HCT116 (cell line): Measurements from ENCODE around the gene FEV. TPM values are rescaled to one million over a fixed set of nuclear protein-coding genes. Genes with fewer than 3 reads are reported as not detected.

ENCODE experiments used
- ATAC-seq: fragments of 200-7000 bp; cut with Tn5 transposase; 2 replicates; pipeline ENCODE4 v1.9.1; 2020; ENCODE audit warnings: mild to moderate bottlenecking, moderate library complexity
- BruUV-seq: library from RNA; stranded (reverse); fragments of 400-500 nt; replicated peaks from 2 replicates; lab custom pipeline; 2021; lab: Mats Ljungman, UMichigan
- CTCF ChIA-PET: fragments of 300-600 bp; sonication (Branson Sonifier 250); formaldehyde crosslinking; loops from one replicate; lab custom pipeline; 2021; ENCODE audit warnings: antibody characterized with exemption; lab: Charles Lee
- POLR2A ChIA-PET: fragments of 300-600, 350-600 bp; sonication (Branson Sonifier 250); formaldehyde crosslinking; loops from one replicate; lab custom pipeline; 2021; ENCODE audit warnings: antibody characterized with exemption; lab: Charles Lee
- RAD21 ChIA-PET, 2 experiments: fragments of 300-600 bp; sonication (Branson Sonifier 250); formaldehyde crosslinking; loops; one replicate each; lab custom pipeline; 2023; ENCODE audit warnings: low total read pairs in 2 of 2; ENCODE audit not compliant: uncharacterized antibody in 2 of 2, unreplicated experiment in 2 of 2, low non-redundant PET in 1 of 2; lab: Charles Lee
- DNase-seq: peaks from one replicate; pipeline ENCODE4 v3.0.0-alpha.2; 2010; ENCODE audit warnings: low read depth, low spot score
- H2AFZ ChIP-seq: fragments of 200-600 bp; shearing (Covaris generic), sonication (generic); 2 replicates; pipeline ENCODE4 v1.6.1; 2017; ENCODE audit warnings: low read depth, mixed run types, mixed read lengths, antibody characterized with exemption, low read length; ENCODE audit not compliant: poor library complexity, severe bottlenecking
- H3K27ac ChIP-seq: 2 replicates; pipeline ENCODE4 v1.5.1; 2012; ENCODE audit warnings: low read depth, low read length
- H3K27me3 ChIP-seq: fragments of 200-600 bp; sonication (generic); 2 replicates; pipeline ENCODE4 v1.6.1; 2016; ENCODE audit warnings: mixed run types, low read length, mixed read lengths; ENCODE audit not compliant: insufficient read depth
- H3K36me3 ChIP-seq, 2 experiments: fragments of 200-500 bp in 1 of 2; fragments of 200-600 bp in 1 of 2; sonication (Bioruptor generic) in 1 of 2; sonication (generic) in 1 of 2; 2 replicates each; pipeline versions ENCODE4 v1.5.1 to v1.6.1; 2014 to 2016; ENCODE audit warnings: low read length in 2 of 2, inconsistent platforms in 1 of 2, mixed read lengths in 1 of 2, mixed run types in 1 of 2; ENCODE audit not compliant: insufficient read depth in 2 of 2, control insufficient read depth in 1 of 2
- H3K4me1 ChIP-seq, 2 experiments: fragments of 200-600 bp in 1 of 2; sonication (generic) in 1 of 2; 2 replicates each; pipeline versions ENCODE4 v1.5.1 to v1.6.1; 2012 to 2017; ENCODE audit warnings: low read length in 2 of 2, inconsistent platforms in 1 of 2, mild to moderate bottlenecking in 1 of 2, mixed read lengths in 1 of 2, mixed run types in 1 of 2, moderate library complexity in 1 of 2; ENCODE audit not compliant: insufficient read depth in 2 of 2, control insufficient read depth in 1 of 2
- H3K4me2 ChIP-seq: fragments of 200-600 bp; sonication (generic); 2 replicates; pipeline ENCODE4 v1.6.1; 2017; ENCODE audit warnings: mixed run types, low read length, mixed read lengths
- H3K4me3 ChIP-seq, 2 experiments: fragments of 200-600 bp in 1 of 2; sonication (generic) in 1 of 2; replicated peaks in 1 of 2; 2 replicates each; pipeline ENCODE4 v1.5.1; 2011 to 2016; ENCODE audit warnings: low read length in 2 of 2, control low read depth in 1 of 2, low read depth in 1 of 2, mild to moderate bottlenecking in 1 of 2, mixed read lengths in 1 of 2, mixed run types in 1 of 2
- H3K79me2 ChIP-seq: fragments of 200-600 bp; sonication (generic); 2 replicates; pipeline ENCODE4 v1.6.1; 2017; ENCODE audit warnings: mild to moderate bottlenecking, mixed run types, low read length, moderate library complexity, mixed read lengths; ENCODE audit not compliant: insufficient read depth
- H3K9ac ChIP-seq: fragments of 200-600 bp; sonication (generic); 2 replicates; pipeline ENCODE4 v1.6.1; 2016; ENCODE audit warnings: low read length, mixed read lengths
- H3K9me2 ChIP-seq: fragments of 200-600 bp; sonication (generic), shearing (Covaris generic); 2 replicates; pipeline ENCODE4 v1.6.1; 2017; ENCODE audit warnings: mixed run types, mild to moderate bottlenecking, moderate library complexity; ENCODE audit not compliant: insufficient read depth
- H3K9me3 ChIP-seq, 2 experiments: fragments of 200-500 bp in 1 of 2; fragments of 200-600 bp in 1 of 2; sonication (Bioruptor generic) in 1 of 2; sonication (generic) in 1 of 2; 2 replicates each; pipeline ENCODE4 v1.6.1; 2014 to 2017; ENCODE audit warnings: low read length in 2 of 2, mixed read lengths in 2 of 2, inconsistent platforms in 1 of 2, low read depth in 1 of 2, mild to moderate bottlenecking in 1 of 2, mixed run types in 1 of 2, moderate library complexity in 1 of 2; ENCODE audit not compliant: control insufficient read depth in 1 of 2, insufficient read depth in 1 of 2
- H4K20me1 ChIP-seq: fragments of 200-600 bp; sonication (generic), shearing (Covaris generic); 2 replicates; pipeline ENCODE4 v1.6.1; 2017; ENCODE audit warnings: mixed run types, mild to moderate bottlenecking, moderate library complexity; ENCODE audit not compliant: insufficient read depth
- CEBPB ChIP-seq: IDR thresholded peaks from 2 replicates; pipeline ENCODE4 v1.6.1; 2012; ENCODE audit warnings: low read depth
- EGR1 ChIP-seq: IDR thresholded peaks from 2 replicates; pipeline ENCODE4 v1.6.1; 2012; ENCODE audit warnings: low read depth
- FOSL1 ChIP-seq: IDR thresholded peaks from 2 replicates; pipeline ENCODE4 v1.6.1; 2012; ENCODE audit warnings: low read depth
- JUND ChIP-seq: IDR thresholded peaks from 2 replicates; pipeline ENCODE4 v1.6.1; 2012
- SP1 ChIP-seq: IDR thresholded peaks from 2 replicates; pipeline ENCODE4 v1.6.1; 2012; ENCODE audit warnings: low read depth
- ZFX ChIP-seq: fragments of 450-650 bp; IDR thresholded peaks from 2 replicates; pipeline ENCODE4 v1.6.1; 2017
- ZNF274 ChIP-seq: fragments of 200-500 bp; sonication (Bioruptor generic); IDR thresholded peaks from 2 replicates; pipeline ENCODE4 v1.6.1; 2014; ENCODE audit warnings: mild to moderate bottlenecking, low read depth, low read length, inconsistent platforms
- intact Hi-C: fragments of 100-400 bp; cut with micrococcal nuclease; formaldehyde crosslinking; loops from 2 replicates; pipeline ENCODE4 v1.10.0; 2022
- total RNA-seq: library from RNA; stranded (reverse); gene quantifications from one replicate; pipeline ENCODE4 v1.2.1, GENCODE V29; 2021; ENCODE audit not compliant: unreplicated experiment

Gene FEV
- total RNA-seq, 1 experiment from 2014 or later: not detected

- ChIA-PET POLR2A (interaction anchor here (0.9 to 1.6 kb wide), 6 partner anchors 9 to 158 kb away, joined by 3 to 9 read pairs (median 4); no protein-coding TSS in a partner anchor), CTCF (interaction anchor here (0.8 to 3.5 kb wide), 10 partner anchors 10 to 153 kb away, joined by 4 to 42 read pairs (median 6); partner anchors contain the start of gene CDK5R2), RAD21 (no interaction called here)
- DNase-seq (no peak), ATAC-seq (no peak)
- no peak for TF ChIP-seq CEBPB
- TF ChIP-seq FOSL1: no peak
- no peak for TF ChIP-seq ZNF274
- no peak for TF ChIP-seq SP1
- TF ChIP-seq EGR1: no peak
- Histone ChIP-seq H4K20me1 (no peaks in the 10 kb centered on the region), H3K9me2 (no peaks in the 10 kb centered on the region), H3K4me1 (peaks cover 9 to 41% of the 10 kb centered on the region in 2 experiments; a peak in 3 of 4 replicates), H3K79me2 (no peaks in the 10 kb centered on the region), H2AFZ (no peak overlapping the region), H3K9me3 (no peaks in the 10 kb centered on the region), H3K27ac (no peak overlapping the region), H3K9ac (no peak overlapping the region), H3K4me3 (no peak overlapping the region), H3K27me3 (no peaks in the 10 kb centered on the region), H3K4me2 (peak overlapping the region; percentile 96; the same call in 1 of the 2 replicates), H3K36me3 (no peaks in the 10 kb centered on the region)
- BruUV-seq: no TSS peak
- intact Hi-C loops: no loop called here
Observed at GRCh38 chr2:219001100-219001576, 16.2 kb upstream of the FEV start.

- no peak overlapping the region for H3K4me3 ChIP-seq
- DNase-seq: no peak
- POLR2A ChIA-PET: no interaction called here
- no peaks in the 10 kb centered on the region for H4K20me1 ChIP-seq
- no peaks in the 10 kb centered on the region for H3K79me2 ChIP-seq
- no peaks in the 10 kb centered on the region for H3K9me3 ChIP-seq
- BruUV-seq: TSS peak; percentile 42
- TF ChIP-seq ZFX (no peak), JUND (no peak)
- no peak for ATAC-seq
- no peak overlapping the region for H3K4me2 ChIP-seq
- H3K4me1 ChIP-seq: peaks cover 9 to 46% of the 10 kb centered on the region in 2 experiments; a peak in 3 of 4 replicates
- CTCF ChIA-PET: no interaction called here
- H3K9ac ChIP-seq: no peak overlapping the region
- no peak overlapping the region for H2AFZ ChIP-seq
- intact Hi-C loops: no loop called here
- H3K36me3 ChIP-seq: no peaks in the 10 kb centered on the region
- RAD21 ChIA-PET: no interaction called here
- H3K9me2 ChIP-seq: no peaks in the 10 kb centered on the region
- no peaks in the 10 kb centered on the region for H3K27me3 ChIP-seq
- H3K27ac ChIP-seq: no peak overlapping the region; the same call in 1 of the 2 replicates
Observed at GRCh38 chr2:219000569-219000960, 15.6 kb upstream of the FEV start.
